WTC11 (cell line): ENCODE measurements around the gene TEX54. TPM values are rescaled to one million over a fixed set of nuclear protein-coding genes. Genes with fewer than 3 reads are reported as not detected.

Experiments used
- CBFB ChIP-seq: sonication (generic); formaldehyde crosslinking; IDR thresholded peaks from 2 replicates; pipeline ENCODE4 v1.8.1; 2022; ENCODE audit warnings: mild to moderate bottlenecking, low read depth, missing genetic modification reagents
- CREB1 ChIP-seq: sonication (generic); formaldehyde crosslinking; IDR thresholded peaks from 2 replicates; pipeline ENCODE4 v1.8.0; 2023; ENCODE audit warnings: mild to moderate bottlenecking, missing genetic modification reagents
- CREM ChIP-seq: sonication (generic); formaldehyde crosslinking; IDR thresholded peaks from 2 replicates; pipeline ENCODE4 v1.8.1; 2022; ENCODE audit warnings: mild to moderate bottlenecking, missing genetic modification reagents, moderate library complexity
- FOXJ3 ChIP-seq: sonication (generic); formaldehyde crosslinking; IDR thresholded peaks from 2 replicates; pipeline ENCODE4 v1.9.0; 2021; ENCODE audit warnings: missing genetic modification reagents, mild to moderate bottlenecking, borderline replicate concordance
- FOXK1 ChIP-seq: sonication (generic); formaldehyde crosslinking; IDR thresholded peaks from 2 replicates; pipeline ENCODE4 v1.8.0; 2022; ENCODE audit warnings: mild to moderate bottlenecking, moderate library complexity, missing genetic modification reagents
- FOXP1 ChIP-seq: sonication (generic); formaldehyde crosslinking; IDR thresholded peaks from 2 replicates; pipeline ENCODE4 v1.8.0; 2022; ENCODE audit warnings: missing genetic modification reagents, mild to moderate bottlenecking, moderate library complexity, borderline replicate concordance
- GABPB1 ChIP-seq: sonication (generic); formaldehyde crosslinking; IDR thresholded peaks from 2 replicates; pipeline ENCODE4 v1.8.1; 2023; ENCODE audit warnings: mild to moderate bottlenecking, missing genetic modification reagents
- GRHL2 ChIP-seq: fragments of 250-450 bp; sonication (Bioruptor Pico); IDR thresholded peaks from 2 replicates; pipeline ENCODE4 v1.8.0; 2022; ENCODE audit warnings: mild to moderate bottlenecking, moderate library complexity; ENCODE audit not compliant: insufficient replicate concordance, severe bottlenecking
- NFE2L1 ChIP-seq: sonication (generic); formaldehyde crosslinking; IDR thresholded peaks from 2 replicates; pipeline ENCODE4 v1.8.1; 2023; ENCODE audit warnings: missing genetic modification reagents
- SMAD3 ChIP-seq: sonication (generic); formaldehyde crosslinking; IDR thresholded peaks from 2 replicates; pipeline ENCODE4 v1.8.0; 2022; ENCODE audit warnings: missing genetic modification reagents, mild to moderate bottlenecking, borderline replicate concordance
- SP1 ChIP-seq: sonication (generic); formaldehyde crosslinking; conservative IDR thresholded peaks from 2 replicates; pipeline ENCODE4 v1.8.1; 2022; ENCODE audit warnings: missing genetic modification reagents
- TEAD1 ChIP-seq: sonication (generic); formaldehyde crosslinking; IDR thresholded peaks from 2 replicates; pipeline ENCODE4 v1.8.0; 2022; ENCODE audit warnings: mild to moderate bottlenecking, missing genetic modification reagents
- total RNA-seq: library from RNA; stranded (reverse); gene quantifications from 3 replicates; pipeline ENCODE4 v1.2.3, GENCODE V29; 2021
- TF ChIP-seq, protein P1 (sequence below): sonication (generic); formaldehyde crosslinking; IDR thresholded peaks from 2 replicates; pipeline ENCODE4 v1.8.0; 2023; ENCODE audit warnings: missing genetic modification reagents, mild to moderate bottlenecking, borderline replicate concordance
- TF ChIP-seq, protein P2 (sequence below): fragments of 250-450 bp; sonication (Bioruptor Pico); conservative IDR thresholded peaks from 2 replicates; pipeline ENCODE4 v1.9.0; 2021; ENCODE audit warnings: mild to moderate bottlenecking
- TF ChIP-seq, protein P3 (sequence below): fragments of 250-450 bp; sonication (Bioruptor Pico); IDR thresholded peaks from 2 replicates; pipeline ENCODE4 v1.9.0; 2021; ENCODE audit warnings: mild to moderate bottlenecking, borderline replicate concordance
- TF ChIP-seq, protein P4 (sequence below): fragments of 250-450 bp; sonication (Bioruptor Pico); IDR thresholded peaks from 2 replicates; pipeline ENCODE4 v1.9.0; 2021; ENCODE audit warnings: mild to moderate bottlenecking
- TF ChIP-seq, protein P5 (sequence below): sonication (generic); formaldehyde crosslinking; IDR thresholded peaks from 2 replicates; pipeline ENCODE4 v1.8.0; 2023; ENCODE audit warnings: missing genetic modification reagents
- TF ChIP-seq, protein P6 (sequence below): fragments of 250-450 bp; sonication (Bioruptor Pico); IDR thresholded peaks from 2 replicates; pipeline ENCODE4 v1.8.0; 2021; ENCODE audit warnings: mild to moderate bottlenecking
- TF ChIP-seq, protein P7 (sequence below): sonication (generic); formaldehyde crosslinking; IDR thresholded peaks from 2 replicates; pipeline ENCODE4 v1.8.1; 2022; ENCODE audit warnings: mild to moderate bottlenecking, missing genetic modification reagents, moderate library complexity, borderline replicate concordance

The TEX54 gene
- total RNA-seq, 1 experiment from 2014 or later, result not detected

DNA sequence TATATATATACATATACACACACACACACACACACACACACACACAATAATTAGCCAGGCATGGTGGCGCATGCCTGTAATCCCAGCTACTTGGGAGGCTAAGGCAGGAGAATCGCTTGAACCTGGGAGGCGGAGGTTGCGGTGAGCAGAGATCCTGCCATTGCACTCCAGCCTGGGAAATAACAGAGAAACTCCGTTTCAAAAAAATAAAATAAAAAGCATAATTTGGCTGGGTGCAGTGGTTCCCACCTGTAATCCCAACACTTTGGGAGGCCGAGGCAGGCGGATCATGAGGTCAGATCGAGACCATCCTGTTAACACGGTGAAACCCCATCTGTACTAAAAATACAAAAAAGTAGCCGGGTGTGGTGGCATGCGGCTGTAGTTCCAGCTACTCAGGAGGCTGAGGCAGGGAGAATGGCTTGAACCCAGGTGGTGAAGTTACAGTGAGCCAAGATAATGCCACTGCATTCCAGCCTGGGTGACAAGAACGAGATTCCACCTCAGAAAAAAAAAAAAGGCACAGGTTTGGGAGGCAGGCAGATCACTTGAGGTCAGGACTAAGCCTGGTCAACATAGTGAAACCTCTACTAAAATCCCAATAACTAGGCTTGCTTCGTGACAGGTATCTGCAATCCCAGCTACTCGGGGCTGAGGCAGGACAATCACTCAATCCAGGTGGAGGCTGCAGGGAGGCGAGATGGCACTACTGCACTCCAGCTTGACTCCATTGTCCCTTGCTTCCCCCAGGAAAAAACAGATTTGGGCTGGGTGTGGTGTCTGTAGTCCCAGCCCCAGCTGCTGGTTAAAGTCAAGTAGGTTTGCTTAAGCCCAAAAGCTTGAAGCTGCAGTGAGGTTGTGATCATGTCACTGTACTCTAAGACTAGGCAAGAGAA is 18.5 kb upstream of the TEX54 start (continued):
- TF ChIP-seq, protein P1, sequence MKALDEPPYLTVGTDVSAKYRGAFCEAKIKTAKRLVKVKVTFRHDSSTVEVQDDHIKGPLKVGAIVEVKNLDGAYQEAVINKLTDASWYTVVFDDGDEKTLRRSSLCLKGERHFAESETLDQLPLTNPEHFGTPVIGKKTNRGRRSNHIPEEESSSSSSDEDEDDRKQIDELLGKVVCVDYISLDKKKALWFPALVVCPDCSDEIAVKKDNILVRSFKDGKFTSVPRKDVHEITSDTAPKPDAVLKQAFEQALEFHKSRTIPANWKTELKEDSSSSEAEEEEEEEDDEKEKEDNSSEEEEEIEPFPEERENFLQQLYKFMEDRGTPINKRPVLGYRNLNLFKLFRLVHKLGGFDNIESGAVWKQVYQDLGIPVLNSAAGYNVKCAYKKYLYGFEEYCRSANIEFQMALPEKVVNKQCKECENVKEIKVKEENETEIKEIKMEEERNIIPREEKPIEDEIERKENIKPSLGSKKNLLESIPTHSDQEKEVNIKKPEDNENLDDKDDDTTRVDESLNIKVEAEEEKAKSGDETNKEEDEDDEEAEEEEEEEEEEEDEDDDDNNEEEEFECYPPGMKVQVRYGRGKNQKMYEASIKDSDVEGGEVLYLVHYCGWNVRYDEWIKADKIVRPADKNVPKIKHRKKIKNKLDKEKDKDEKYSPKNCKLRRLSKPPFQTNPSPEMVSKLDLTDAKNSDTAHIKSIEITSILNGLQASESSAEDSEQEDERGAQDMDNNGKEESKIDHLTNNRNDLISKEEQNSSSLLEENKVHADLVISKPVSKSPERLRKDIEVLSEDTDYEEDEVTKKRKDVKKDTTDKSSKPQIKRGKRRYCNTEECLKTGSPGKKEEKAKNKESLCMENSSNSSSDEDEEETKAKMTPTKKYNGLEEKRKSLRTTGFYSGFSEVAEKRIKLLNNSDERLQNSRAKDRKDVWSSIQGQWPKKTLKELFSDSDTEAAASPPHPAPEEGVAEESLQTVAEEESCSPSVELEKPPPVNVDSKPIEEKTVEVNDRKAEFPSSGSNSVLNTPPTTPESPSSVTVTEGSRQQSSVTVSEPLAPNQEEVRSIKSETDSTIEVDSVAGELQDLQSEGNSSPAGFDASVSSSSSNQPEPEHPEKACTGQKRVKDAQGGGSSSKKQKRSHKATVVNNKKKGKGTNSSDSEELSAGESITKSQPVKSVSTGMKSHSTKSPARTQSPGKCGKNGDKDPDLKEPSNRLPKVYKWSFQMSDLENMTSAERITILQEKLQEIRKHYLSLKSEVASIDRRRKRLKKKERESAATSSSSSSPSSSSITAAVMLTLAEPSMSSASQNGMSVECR, result peak; percentile 45
- TF ChIP-seq SMAD3, result no peak
- TF ChIP-seq NFE2L1 (CRISPR knock-in tag), result 0 out of 2 replicates have a peak, but pooled peaks have one; percentile 55
- TF ChIP-seq CBFB, result 0 out of 2 replicates have a peak, but pooled peaks have one; percentile 24
- TF ChIP-seq, protein P2, sequence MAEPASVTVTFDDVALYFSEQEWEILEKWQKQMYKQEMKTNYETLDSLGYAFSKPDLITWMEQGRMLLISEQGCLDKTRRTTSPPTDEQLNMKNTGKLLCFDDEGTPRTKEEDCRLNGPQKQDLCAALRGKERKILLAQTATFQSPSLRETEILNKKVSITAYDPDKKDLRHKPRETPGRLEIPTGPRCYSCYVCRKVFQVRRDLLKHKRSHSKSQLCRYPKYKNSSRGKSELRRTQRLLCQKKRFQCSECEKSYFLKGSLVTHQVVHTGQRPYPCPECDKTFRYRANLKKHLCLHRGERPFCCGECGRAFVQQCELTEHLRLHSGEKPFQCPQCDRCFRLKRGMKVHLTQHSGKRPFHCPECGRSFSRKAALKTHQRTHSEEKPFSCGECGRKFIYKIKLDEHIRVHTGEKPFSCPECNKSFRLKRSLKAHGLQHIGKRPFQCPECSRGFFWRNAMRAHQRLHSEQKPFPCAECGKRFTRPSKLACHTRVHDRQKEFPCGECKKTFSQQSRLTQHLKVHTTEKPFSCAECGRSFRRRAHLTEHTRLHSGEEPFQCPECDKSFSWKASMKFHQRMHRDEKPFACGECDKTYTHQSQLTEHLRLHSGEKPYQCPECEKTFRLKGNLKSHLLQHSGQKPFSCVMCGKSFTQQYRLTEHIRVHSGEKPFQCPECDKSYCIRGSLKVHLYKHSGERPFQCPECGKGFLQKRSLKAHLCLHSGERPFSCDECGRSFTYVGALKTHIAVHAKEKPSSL (CRISPR knock-in tag), result peak; percentile 97
- peak; percentile 61; the same call in 1 of the 2 replicates for TF ChIP-seq FOXP1 (CRISPR knock-in tag)
- TF ChIP-seq FOXJ3 (CRISPR knock-in tag), result peak; percentile 79; the same call in 1 of the 2 replicates
- TF ChIP-seq, protein P3, sequence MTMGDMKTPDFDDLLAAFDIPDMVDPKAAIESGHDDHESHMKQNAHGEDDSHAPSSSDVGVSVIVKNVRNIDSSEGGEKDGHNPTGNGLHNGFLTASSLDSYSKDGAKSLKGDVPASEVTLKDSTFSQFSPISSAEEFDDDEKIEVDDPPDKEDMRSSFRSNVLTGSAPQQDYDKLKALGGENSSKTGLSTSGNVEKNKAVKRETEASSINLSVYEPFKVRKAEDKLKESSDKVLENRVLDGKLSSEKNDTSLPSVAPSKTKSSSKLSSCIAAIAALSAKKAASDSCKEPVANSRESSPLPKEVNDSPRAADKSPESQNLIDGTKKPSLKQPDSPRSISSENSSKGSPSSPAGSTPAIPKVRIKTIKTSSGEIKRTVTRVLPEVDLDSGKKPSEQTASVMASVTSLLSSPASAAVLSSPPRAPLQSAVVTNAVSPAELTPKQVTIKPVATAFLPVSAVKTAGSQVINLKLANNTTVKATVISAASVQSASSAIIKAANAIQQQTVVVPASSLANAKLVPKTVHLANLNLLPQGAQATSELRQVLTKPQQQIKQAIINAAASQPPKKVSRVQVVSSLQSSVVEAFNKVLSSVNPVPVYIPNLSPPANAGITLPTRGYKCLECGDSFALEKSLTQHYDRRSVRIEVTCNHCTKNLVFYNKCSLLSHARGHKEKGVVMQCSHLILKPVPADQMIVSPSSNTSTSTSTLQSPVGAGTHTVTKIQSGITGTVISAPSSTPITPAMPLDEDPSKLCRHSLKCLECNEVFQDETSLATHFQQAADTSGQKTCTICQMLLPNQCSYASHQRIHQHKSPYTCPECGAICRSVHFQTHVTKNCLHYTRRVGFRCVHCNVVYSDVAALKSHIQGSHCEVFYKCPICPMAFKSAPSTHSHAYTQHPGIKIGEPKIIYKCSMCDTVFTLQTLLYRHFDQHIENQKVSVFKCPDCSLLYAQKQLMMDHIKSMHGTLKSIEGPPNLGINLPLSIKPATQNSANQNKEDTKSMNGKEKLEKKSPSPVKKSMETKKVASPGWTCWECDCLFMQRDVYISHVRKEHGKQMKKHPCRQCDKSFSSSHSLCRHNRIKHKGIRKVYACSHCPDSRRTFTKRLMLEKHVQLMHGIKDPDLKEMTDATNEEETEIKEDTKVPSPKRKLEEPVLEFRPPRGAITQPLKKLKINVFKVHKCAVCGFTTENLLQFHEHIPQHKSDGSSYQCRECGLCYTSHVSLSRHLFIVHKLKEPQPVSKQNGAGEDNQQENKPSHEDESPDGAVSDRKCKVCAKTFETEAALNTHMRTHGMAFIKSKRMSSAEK (CRISPR knock-in tag), result peak; percentile 94
- TF ChIP-seq TEAD1 (CRISPR knock-in tag), result peak; percentile 52; the same call in 1 of the 2 replicates
- TF ChIP-seq, protein P4, sequence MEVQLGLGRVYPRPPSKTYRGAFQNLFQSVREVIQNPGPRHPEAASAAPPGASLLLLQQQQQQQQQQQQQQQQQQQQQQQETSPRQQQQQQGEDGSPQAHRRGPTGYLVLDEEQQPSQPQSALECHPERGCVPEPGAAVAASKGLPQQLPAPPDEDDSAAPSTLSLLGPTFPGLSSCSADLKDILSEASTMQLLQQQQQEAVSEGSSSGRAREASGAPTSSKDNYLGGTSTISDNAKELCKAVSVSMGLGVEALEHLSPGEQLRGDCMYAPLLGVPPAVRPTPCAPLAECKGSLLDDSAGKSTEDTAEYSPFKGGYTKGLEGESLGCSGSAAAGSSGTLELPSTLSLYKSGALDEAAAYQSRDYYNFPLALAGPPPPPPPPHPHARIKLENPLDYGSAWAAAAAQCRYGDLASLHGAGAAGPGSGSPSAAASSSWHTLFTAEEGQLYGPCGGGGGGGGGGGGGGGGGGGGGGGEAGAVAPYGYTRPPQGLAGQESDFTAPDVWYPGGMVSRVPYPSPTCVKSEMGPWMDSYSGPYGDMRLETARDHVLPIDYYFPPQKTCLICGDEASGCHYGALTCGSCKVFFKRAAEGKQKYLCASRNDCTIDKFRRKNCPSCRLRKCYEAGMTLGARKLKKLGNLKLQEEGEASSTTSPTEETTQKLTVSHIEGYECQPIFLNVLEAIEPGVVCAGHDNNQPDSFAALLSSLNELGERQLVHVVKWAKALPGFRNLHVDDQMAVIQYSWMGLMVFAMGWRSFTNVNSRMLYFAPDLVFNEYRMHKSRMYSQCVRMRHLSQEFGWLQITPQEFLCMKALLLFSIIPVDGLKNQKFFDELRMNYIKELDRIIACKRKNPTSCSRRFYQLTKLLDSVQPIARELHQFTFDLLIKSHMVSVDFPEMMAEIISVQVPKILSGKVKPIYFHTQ (CRISPR knock-in tag), result peak; percentile 97
- TF ChIP-seq, protein P5, sequence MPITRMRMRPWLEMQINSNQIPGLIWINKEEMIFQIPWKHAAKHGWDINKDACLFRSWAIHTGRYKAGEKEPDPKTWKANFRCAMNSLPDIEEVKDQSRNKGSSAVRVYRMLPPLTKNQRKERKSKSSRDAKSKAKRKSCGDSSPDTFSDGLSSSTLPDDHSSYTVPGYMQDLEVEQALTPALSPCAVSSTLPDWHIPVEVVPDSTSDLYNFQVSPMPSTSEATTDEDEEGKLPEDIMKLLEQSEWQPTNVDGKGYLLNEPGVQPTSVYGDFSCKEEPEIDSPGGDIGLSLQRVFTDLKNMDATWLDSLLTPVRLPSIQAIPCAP (CRISPR knock-in tag), result no peak
- TF ChIP-seq, protein P6, sequence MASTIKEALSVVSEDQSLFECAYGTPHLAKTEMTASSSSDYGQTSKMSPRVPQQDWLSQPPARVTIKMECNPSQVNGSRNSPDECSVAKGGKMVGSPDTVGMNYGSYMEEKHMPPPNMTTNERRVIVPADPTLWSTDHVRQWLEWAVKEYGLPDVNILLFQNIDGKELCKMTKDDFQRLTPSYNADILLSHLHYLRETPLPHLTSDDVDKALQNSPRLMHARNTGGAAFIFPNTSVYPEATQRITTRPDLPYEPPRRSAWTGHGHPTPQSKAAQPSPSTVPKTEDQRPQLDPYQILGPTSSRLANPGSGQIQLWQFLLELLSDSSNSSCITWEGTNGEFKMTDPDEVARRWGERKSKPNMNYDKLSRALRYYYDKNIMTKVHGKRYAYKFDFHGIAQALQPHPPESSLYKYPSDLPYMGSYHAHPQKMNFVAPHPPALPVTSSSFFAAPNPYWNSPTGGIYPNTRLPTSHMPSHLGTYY (CRISPR knock-in tag), result peak; percentile 95
- peak; percentile 82; the same call in 1 of the 2 replicates for TF ChIP-seq CREM
- TF ChIP-seq, protein P7, sequence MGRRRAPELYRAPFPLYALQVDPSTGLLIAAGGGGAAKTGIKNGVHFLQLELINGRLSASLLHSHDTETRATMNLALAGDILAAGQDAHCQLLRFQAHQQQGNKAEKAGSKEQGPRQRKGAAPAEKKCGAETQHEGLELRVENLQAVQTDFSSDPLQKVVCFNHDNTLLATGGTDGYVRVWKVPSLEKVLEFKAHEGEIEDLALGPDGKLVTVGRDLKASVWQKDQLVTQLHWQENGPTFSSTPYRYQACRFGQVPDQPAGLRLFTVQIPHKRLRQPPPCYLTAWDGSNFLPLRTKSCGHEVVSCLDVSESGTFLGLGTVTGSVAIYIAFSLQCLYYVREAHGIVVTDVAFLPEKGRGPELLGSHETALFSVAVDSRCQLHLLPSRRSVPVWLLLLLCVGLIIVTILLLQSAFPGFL (CRISPR knock-in tag), result peak; percentile 55; the same call in 1 of the 2 replicates
- TF ChIP-seq FOXK1 (CRISPR knock-in tag), result no peak
- peak; percentile 32; the same call in 1 of the 2 replicates for TF ChIP-seq SP1 (CRISPR knock-in tag)
- no peak for TF ChIP-seq GABPB1 (CRISPR knock-in tag)
- TF ChIP-seq CREB1 (CRISPR knock-in tag), result peak; percentile 75; the same call in 1 of the 2 replicates
- no peak for TF ChIP-seq GRHL2 (CRISPR knock-in tag)
